Stimulated activated naive CD8-positive, alpha-beta T cell treated with anti-CD3 and anti-CD28 coated beads, Interleukin-15, Interleukin-2, amounts not matched to agents 100 ng/mL and 50 ng/mL, for 24 hours (primary cell): Measurements from ENCODE around the gene TLCD5.

ENCODE experiments used
- H3K27ac Mint-ChIP-seq: one replicate; pipeline ENCODE4 v1.8.0; 2021; ENCODE audit warnings: mild to moderate bottlenecking, mixed read lengths
- H3K27me3 Mint-ChIP-seq: one replicate; pipeline ENCODE4 v1.8.0; 2021; ENCODE audit warnings: mixed read lengths
- H3K36me3 Mint-ChIP-seq: one replicate; pipeline ENCODE4 v1.8.0; 2021; ENCODE audit warnings: low read depth, mixed read lengths
- H3K4me1 Mint-ChIP-seq: one replicate; pipeline ENCODE4 v1.8.0; 2021; ENCODE audit warnings: low read depth, mixed read lengths
- H3K4me3 Mint-ChIP-seq: one replicate; pipeline ENCODE4 v1.8.0; 2021; ENCODE audit warnings: mild to moderate bottlenecking, mixed read lengths
- H3K9me3 Mint-ChIP-seq: one replicate; pipeline ENCODE4 v1.8.0; 2021; ENCODE audit warnings: mixed read lengths

The TLCD5 gene

GRCh38 chr11:120339394-120339890, 14.3 kb downstream of the TLCD5 start:
- H3K4me3 Mint-ChIP-seq: no peak overlapping the region
- peaks cover 53% of the 10 kb centered on the region for H3K4me1 Mint-ChIP-seq
- H3K27me3 Mint-ChIP-seq: peaks cover 68% of the 10 kb centered on the region
- H3K27ac Mint-ChIP-seq: no peak overlapping the region
- peaks cover 5% of the 10 kb centered on the region for H3K9me3 Mint-ChIP-seq
- peaks cover 9% of the 10 kb centered on the region for H3K36me3 Mint-ChIP-seq

- Mint-ChIP-seq H3K4me1 (peaks cover 55% of the 10 kb centered on the region), H3K4me3 (no peak overlapping the region), H3K27me3 (peaks cover 74% of the 10 kb centered on the region), H3K27ac (no peak overlapping the region), H3K36me3 (peaks cover 9% of the 10 kb centered on the region), H3K9me3 (peaks cover 5% of the 10 kb centered on the region)
These were observed 15.4 kb downstream of the TLCD5 start for GRCh38 chr11:120340529-120340928.

- Mint-ChIP-seq H3K27me3 (peaks cover 82% of the 10 kb centered on the region), H3K27ac (no peak overlapping the region), H3K4me3 (no peak overlapping the region), H3K4me1 (peaks cover 50% of the 10 kb centered on the region), H3K9me3 (peaks cover 5% of the 10 kb centered on the region), H3K36me3 (peaks cover 9% of the 10 kb centered on the region)
These were observed 17.1 kb downstream of the TLCD5 start for GRCh38 chr11:120342226-120342625.

DNA sequence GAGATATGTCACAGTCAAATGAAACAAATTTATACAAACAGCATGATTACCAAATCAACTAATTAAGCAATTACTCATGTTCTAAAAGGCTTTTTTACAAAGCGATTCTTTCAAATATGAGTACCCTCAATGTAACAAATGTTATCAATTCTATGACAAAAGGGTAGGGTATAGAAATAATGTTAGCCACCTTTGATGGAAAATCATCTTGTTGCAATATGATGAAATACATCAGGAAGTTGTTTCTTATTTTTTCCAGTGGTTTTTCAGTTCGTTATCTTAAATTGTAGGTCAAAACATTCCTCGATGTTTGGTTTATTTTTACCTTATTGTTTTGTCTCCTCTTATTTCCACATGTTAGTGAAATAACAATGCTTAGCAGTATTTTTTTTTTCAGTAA, 17.6 kb downstream of the TLCD5 start:
- H3K9me3 Mint-ChIP-seq: peaks cover 5% of the 10 kb centered on the region
- H3K4me1 Mint-ChIP-seq: peaks cover 46% of the 10 kb centered on the region
- peaks cover 9% of the 10 kb centered on the region for H3K36me3 Mint-ChIP-seq

DNA sequence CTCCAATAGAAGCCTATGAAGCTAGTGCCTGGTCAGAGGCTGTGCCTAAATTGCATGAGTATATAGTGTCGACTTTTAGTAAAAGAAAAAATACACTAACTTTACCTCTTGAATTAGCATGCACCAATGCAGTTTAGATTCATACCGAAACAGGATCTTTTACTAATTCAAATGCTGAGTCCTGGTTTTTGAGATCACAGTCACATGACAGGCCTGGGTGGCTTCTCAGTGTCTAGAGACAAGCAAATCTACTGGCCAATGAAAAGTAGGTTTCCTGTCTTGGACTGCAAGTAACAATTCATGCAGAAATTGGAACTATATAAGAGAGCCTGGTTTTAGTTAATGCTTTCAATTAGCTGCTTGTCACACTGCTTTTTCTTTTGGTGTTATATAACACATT, 18.3 kb downstream of the TLCD5 start:
- Mint-ChIP-seq H3K4me3 (no peak overlapping the region), H3K9me3 (peaks cover 5% of the 10 kb centered on the region), H3K27me3 (peaks cover 79% of the 10 kb centered on the region), H3K4me1 (peaks cover 39% of the 10 kb centered on the region), H3K36me3 (peaks cover 9% of the 10 kb centered on the region), H3K27ac (no peak overlapping the region)

More for the DNA sequence above, 17.6 kb downstream of the TLCD5 start:
- Mint-ChIP-seq H3K27me3 (peaks cover 82% of the 10 kb centered on the region), H3K27ac (no peak overlapping the region), H3K4me3 (no peak overlapping the region)

- Mint-ChIP-seq H3K36me3 (peaks cover 9% of the 10 kb centered on the region), H3K4me3 (peak overlapping the region; percentile 68), H3K9me3 (peaks cover 5% of the 10 kb centered on the region), H3K4me1 (peaks cover 32% of the 10 kb centered on the region), H3K27ac (peak overlapping the region; percentile 83), H3K27me3 (peaks cover 77% of the 10 kb centered on the region)
These were observed 19.4 kb downstream of the TLCD5 start for GRCh38 chr11:120344302-120345004.

DNA sequence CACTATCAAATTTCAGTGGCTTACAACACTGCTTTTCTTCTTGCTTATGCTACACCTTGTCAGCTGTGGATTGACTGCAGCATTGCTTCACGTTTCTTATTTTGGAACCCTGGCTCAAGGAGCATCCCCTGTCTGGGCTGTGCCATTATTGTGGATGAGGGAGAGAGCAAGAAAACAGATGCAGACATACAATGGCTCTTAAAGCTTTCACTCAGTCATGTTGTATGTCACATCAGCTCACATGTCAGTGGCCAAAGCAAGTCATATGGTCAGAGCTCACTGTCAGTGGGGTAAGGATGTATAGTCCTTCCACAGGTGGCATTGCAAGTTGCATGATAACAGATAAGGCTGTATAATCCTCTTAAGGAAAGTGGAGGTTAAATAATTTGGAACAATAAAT, 21.1 kb downstream of the TLCD5 start:
- peaks cover 74% of the 10 kb centered on the region for H3K27me3 Mint-ChIP-seq

GRCh38 chr11:120350637-120351036, 25.5 kb downstream of the TLCD5 start:
- H3K9me3 Mint-ChIP-seq: no peaks in the 10 kb centered on the region
- peaks cover 75% of the 10 kb centered on the region for H3K27me3 Mint-ChIP-seq
- no peak overlapping the region for H3K4me3 Mint-ChIP-seq
- H3K36me3 Mint-ChIP-seq: no peaks in the 10 kb centered on the region
- H3K4me1 Mint-ChIP-seq: no peaks in the 10 kb centered on the region
- no peak overlapping the region for H3K27ac Mint-ChIP-seq

More for the DNA sequence above, 21.1 kb downstream of the TLCD5 start:
- H3K4me3 Mint-ChIP-seq: no peak overlapping the region
- H3K36me3 Mint-ChIP-seq: peaks cover 5% of the 10 kb centered on the region
- peaks cover 19% of the 10 kb centered on the region for H3K4me1 Mint-ChIP-seq
- peaks cover 5% of the 10 kb centered on the region for H3K9me3 Mint-ChIP-seq
- no peak overlapping the region for H3K27ac Mint-ChIP-seq

DNA sequence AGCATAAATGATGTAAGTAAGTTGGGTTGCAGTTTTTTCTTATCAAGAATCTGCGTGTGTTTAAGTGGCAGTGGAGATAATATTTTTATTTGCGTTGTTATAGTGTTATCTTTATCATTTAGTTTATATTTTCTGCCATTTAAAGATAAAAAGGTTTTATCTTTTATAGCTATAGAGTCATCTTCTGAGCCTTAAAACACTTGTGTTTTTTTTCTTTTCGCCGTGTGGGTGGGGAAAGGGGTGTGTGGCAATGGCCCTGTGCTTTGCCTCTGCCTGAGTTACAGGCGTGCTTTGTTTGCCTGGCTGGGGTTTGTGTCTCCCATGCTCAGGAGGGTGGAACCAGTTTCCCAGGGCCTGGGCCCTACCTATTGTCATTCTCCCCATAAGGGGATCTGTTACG, 27.3 kb downstream of the TLCD5 start:
- Mint-ChIP-seq H3K9me3 (no peaks in the 10 kb centered on the region), H3K27ac (no peak overlapping the region), H3K36me3 (no peaks in the 10 kb centered on the region), H3K27me3 (peaks cover 64% of the 10 kb centered on the region), H3K4me1 (no peaks in the 10 kb centered on the region), H3K4me3 (no peak overlapping the region)

DNA sequence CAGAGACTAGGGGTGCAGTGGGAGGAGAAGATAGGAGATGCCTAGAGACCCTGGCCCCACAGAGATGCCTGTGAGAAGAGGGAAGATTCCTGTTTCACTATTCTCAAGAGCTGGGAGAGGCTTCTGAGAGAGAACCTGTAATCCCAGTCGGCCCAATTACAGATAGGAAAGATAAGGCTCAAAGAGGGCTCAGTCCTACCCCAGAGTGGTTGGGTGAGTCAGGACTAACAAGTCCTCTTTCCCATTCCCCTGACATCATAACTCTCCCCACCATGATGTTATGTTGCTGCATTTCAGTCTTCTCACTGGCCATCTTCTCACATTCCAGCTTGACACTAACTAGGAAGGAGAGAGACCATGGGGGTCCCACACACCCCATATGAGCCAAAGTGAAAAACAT, 29.0 kb downstream of the TLCD5 start:
- H3K4me3 Mint-ChIP-seq: no peak overlapping the region
- no peak overlapping the region for H3K27ac Mint-ChIP-seq
- H3K27me3 Mint-ChIP-seq: peaks cover 63% of the 10 kb centered on the region
- no peaks in the 10 kb centered on the region for H3K9me3 Mint-ChIP-seq
- H3K36me3 Mint-ChIP-seq: no peaks in the 10 kb centered on the region
- H3K4me1 Mint-ChIP-seq: no peaks in the 10 kb centered on the region

- Mint-ChIP-seq H3K27me3 (peaks cover 60% of the 10 kb centered on the region), H3K4me1 (no peaks in the 10 kb centered on the region), H3K27ac (no peak overlapping the region), H3K4me3 (no peak overlapping the region), H3K9me3 (no peaks in the 10 kb centered on the region), H3K36me3 (no peaks in the 10 kb centered on the region)
These were observed 29.7 kb downstream of the TLCD5 start for GRCh38 chr11:120354779-120355178.

GRCh38 chr11:120357620-120358019, 32.5 kb downstream of the TLCD5 start:
- peaks cover 51% of the 10 kb centered on the region for H3K27me3 Mint-ChIP-seq
- no peak overlapping the region for H3K4me3 Mint-ChIP-seq
- H3K27ac Mint-ChIP-seq: no peak overlapping the region
- H3K4me1 Mint-ChIP-seq: no peaks in the 10 kb centered on the region
- no peaks in the 10 kb centered on the region for H3K9me3 Mint-ChIP-seq
- no peaks in the 10 kb centered on the region for H3K36me3 Mint-ChIP-seq

DNA sequence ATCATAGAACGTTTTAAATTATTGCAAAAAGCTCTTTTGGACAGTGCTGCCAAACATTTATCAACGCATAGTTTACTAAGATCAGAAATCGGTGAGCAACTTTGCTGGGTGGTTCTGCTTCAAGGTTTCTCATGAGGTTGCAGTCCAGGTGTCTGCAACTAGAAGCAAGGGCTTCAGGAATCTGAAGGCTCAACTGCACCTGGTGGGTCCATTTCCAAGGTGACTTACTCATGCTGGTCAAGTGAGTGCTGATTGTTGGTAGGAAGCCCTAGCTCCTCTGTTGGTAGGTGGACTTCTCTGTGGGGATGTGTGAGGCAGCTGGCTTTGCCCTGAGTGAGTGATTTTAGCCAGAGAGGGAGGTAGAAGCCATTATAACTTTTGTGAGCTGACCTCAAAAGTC, 33.6 kb downstream of the TLCD5 start:
- H3K36me3 Mint-ChIP-seq: no peaks in the 10 kb centered on the region
- H3K4me1 Mint-ChIP-seq: no peaks in the 10 kb centered on the region
- H3K27me3 Mint-ChIP-seq: peaks cover 47% of the 10 kb centered on the region
- no peak overlapping the region for H3K27ac Mint-ChIP-seq
- no peaks in the 10 kb centered on the region for H3K9me3 Mint-ChIP-seq
- H3K4me3 Mint-ChIP-seq: no peak overlapping the region

DNA sequence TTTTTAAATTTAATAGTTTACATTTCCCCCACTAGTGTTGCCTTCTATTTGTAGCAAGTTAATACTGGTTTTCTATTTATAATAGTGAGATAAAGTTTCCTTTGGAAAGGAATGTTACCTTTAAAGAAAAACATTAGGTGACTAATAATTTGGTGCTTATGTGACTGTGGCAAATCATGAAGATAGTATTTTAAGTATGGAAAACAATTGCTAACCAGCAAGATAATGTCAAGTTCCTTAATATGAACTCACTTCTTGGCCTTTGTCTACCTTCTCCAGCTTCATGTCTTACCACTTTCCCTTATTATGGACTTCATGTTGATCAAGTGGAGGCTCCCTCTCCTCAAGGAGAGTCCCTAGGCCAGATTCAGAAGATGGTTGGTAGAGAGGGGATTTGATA, 38.3 kb downstream of the TLCD5 start:
- peaks cover 3% of the 10 kb centered on the region for H3K36me3 Mint-ChIP-seq

DNA sequence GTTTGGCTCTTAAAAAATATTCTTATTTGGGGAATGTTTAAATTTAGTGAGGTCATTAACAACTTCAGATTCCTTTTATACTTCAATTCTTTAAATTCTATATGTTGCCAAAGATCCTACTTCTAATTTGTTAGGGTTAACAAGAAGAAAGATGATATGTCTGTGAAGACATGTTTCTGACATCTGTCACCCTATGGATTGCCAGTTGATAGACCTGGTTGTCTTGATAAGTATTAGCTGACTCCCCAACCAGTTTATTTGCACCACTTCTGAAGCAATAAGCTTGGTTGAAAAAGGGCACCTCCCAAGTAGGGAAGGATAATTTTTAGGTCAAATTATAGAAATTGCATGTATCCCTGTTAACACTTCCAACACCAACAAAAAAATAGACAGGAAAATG, 40.4 kb downstream of the TLCD5 start:
- H3K36me3 Mint-ChIP-seq: peaks cover 3% of the 10 kb centered on the region
- no peak overlapping the region for H3K27ac Mint-ChIP-seq
- peaks cover 33% of the 10 kb centered on the region for H3K27me3 Mint-ChIP-seq
- no peaks in the 10 kb centered on the region for H3K4me1 Mint-ChIP-seq
- H3K4me3 Mint-ChIP-seq: no peak overlapping the region
- H3K9me3 Mint-ChIP-seq: no peaks in the 10 kb centered on the region

More for the DNA sequence above, 38.3 kb downstream of the TLCD5 start:
- H3K27me3 Mint-ChIP-seq: peaks cover 37% of the 10 kb centered on the region
- H3K4me3 Mint-ChIP-seq: no peak overlapping the region
- H3K4me1 Mint-ChIP-seq: no peaks in the 10 kb centered on the region
- H3K9me3 Mint-ChIP-seq: no peaks in the 10 kb centered on the region
- no peak overlapping the region for H3K27ac Mint-ChIP-seq

- Mint-ChIP-seq H3K27ac (no peak overlapping the region), H3K4me1 (no peaks in the 10 kb centered on the region), H3K9me3 (no peaks in the 10 kb centered on the region), H3K27me3 (peaks cover 14% of the 10 kb centered on the region), H3K36me3 (no peaks in the 10 kb centered on the region), H3K4me3 (no peak overlapping the region)
These were observed 47.2 kb downstream of the TLCD5 start for GRCh38 chr11:120372296-120372695.
